HG03060 (cell line): ENCODE results near the gene SHROOM2.

Source experiments
- ATAC-seq: cut with Tn5 transposase; IDR thresholded peaks from one replicate; pipeline ENCODE4 v1.9.1; 2021; ENCODE audit warnings: low read depth, moderate number of reproducible peaks; ENCODE audit not compliant: unreplicated experiment

Gene SHROOM2

GRCh38 chrX:9927698-9928482, 141.7 kb downstream of the SHROOM2 start:
- no peak for ATAC-seq

DNA sequence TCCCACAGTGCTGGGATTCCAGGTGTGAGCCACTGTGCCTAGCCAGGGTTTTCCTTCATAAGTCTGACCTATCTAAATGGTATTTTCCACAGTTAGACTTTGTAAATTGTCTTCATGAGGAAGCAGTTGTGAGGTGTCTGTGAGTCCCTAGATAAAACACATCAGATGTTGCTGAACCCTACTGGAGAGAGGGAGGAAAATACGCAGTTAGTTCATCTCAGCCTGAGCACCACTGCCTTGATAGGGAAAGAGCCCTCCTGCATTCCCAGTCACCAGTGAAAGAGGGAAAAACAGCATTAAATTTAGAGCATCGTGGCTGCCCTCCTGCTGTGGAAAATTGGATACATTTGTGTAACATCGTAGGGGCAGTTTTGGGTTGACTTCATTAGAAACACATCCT, 149.2 kb downstream of the SHROOM2 start:
- no peak for ATAC-seq

DNA sequence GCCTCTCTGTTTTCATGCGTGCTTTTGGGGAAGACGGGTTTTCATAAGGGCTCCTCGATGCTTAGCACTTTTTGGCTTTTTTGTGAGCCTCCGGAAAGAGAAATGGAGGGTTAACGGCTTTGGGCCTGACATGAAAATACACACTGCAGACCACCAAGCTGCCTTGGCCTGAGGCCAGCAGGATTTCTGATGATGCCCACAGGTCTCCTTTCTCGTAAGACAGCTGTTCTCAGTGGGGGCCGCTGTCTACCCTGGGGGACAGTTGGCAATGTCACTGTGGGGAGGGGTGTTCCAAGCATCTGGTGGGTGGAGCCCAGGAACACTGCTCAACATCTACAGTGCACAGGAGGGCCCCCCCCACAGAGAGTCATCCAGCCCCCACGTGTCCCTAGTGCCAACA, 151.5 kb downstream of the SHROOM2 start:
- no peak for ATAC-seq

- ATAC-seq, result no peak
Observed at GRCh38 chrX:9938516-9938915, 152.3 kb downstream of the SHROOM2 start.

GRCh38 chrX:9940421-9940820, 154.2 kb downstream of the SHROOM2 start:
- no peak for ATAC-seq

DNA sequence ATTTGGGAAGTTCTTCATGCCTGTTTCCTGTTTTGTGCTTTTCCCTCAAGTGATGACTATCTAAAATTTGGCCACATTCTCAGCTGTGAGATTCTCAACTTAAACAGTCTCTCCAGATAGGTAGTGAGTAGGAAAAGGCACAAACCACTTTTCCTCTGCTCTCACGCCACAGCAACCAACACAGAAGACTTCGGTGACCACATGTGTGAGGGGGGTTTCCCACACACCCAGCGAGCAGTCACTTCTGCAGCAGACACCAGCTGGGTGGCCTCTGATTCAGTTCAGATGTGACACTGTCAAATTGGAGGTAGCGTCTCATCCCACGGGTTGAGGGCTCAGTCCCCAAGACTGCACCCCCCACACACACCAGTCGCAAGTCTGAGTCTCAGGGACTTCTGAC, 155.9 kb downstream of the SHROOM2 start:
- ATAC-seq, result peak; percentile 73

DNA sequence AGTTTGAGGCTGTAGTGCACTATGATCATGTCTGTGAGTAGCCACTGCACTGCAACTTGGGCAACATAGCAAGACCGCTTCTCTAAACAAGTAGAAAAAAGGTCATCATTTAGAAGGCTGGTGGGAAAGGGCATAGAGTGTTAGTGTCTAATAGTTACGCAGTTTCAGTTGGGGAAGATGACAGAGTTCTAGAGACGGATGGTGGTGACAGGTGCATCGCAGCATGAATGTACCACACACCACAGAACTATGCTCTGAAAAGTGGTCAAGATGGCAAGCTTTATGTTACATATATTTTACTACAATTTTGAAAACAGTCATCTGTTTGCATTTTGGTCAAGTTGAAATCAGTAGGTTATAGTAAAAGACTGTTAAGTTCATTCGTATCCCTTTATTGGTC, 157.2 kb downstream of the SHROOM2 start:
- ATAC-seq, result no peak

- no peak for ATAC-seq
Observed at GRCh38 chrX:9947131-9947794, 161.0 kb downstream of the SHROOM2 start.

DNA sequence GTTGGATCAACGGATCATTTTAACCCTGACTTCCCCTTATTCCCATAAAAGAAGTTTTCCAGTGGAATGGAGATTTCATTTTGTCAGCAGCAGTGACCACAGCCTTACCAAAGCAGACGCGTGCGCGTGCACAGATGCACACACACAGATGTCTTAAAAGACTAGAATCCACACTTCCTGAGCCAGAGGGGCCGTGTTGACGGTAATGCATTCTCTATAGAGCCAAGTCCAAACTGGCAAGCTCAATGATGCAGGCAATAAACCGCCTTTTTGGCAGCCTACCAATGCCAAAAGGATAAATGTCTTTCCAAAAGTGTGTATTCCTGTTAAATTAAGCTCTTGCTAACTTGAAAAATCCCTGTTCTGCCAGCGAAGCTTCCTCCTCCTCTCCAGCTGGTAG, 162.2 kb downstream of the SHROOM2 start:
- ATAC-seq, result no peak

- ATAC-seq, result no peak
Observed at GRCh38 chrX:9952300-9952699, 166.1 kb downstream of the SHROOM2 start.

DNA sequence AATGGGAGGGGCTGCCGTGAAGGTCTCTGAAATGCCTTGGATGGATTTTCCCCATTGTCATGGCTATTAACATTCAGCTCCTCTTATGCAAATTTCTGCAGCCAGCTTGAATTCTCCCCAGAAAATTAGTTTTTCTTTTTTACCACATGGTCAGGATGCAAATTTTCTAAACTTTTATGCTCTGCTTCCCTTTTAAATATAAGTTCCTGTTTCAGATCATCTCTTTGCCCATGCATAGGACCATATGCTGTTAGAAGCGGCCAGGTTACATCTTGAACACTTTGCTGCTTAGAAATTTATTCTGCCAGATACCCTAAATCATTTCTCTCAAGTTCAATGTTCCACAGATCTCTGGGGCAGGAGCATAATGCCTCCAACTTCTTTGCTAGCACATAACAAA, 167.2 kb downstream of the SHROOM2 start:
- ATAC-seq, result no peak

DNA sequence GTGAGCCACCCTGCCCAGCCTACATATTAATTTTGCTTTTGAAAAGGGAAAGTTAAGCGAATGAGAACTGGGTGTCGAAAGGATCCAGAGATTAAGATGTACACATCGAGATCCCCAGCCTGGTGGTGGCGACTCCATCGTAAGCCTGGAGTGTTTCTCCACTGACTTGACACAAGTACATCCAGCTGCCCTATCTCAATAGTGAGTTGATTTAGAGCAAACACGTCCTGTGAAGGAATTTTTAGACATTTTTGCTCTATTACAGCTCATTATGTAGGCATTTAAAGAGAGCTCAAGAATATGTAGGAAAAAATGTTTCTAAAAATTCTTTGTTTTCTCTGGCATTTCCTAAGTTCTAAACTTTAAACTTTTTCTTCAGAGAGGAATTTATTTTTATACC, 169.3 kb downstream of the SHROOM2 start:
- no peak for ATAC-seq

DNA sequence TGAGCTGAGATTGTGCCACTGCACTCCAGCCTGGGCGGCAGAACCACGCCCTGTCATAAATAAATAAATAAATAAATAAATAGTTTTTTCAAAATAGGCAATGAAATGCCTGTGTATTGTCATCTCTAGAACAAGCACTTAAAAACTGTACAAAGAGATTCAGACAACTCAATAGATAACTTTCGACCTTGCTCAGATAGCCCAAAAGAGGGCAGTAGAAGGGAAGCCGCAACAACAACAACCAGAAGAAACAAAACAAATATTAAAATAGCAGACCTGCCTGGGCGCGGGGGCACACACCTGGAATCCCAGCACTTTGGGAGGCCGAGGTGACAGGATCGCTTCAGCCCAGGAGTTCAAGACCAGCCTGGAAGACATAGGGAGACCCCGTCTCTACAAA, 171.5 kb downstream of the SHROOM2 start:
- ATAC-seq, result no peak

DNA sequence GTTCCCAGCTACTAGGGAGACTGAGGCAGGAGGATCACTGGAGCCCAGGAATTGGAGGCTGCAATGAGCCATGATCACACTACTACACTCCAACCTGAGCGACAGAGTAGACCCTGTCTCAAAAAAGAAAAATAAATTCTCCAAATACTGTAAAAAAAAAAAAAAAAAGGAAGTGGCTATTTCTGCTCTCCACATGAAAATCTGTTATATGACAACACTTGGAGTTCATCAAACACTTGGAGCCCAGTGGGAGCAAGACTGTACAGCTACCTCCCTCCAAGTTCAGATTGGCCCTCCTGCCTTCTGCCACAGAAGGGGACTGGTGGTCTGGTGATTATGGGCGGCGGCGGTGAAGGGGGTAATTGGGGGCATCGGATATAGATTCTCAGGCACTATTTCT, 172.0 kb downstream of the SHROOM2 start:
- ATAC-seq, result no peak

DNA sequence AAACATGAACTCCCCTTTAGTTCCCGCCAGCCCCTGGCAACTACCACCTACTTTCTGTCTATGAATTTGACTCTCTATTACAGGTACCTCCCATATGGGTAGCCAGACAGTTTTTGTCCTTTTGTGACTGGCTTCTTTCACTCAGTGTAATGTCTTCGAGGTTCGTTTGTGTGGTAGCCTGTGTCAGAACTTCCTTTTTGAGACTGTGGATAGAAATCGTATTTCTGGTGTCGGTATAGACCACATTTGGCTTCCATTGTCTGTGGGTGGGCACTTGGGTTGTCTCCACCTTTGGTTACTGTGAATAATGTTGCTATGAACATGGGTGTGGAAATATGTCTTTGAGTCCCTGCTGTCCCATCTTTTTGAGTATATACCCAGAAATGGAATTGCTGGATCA, 175.5 kb downstream of the SHROOM2 start:
- ATAC-seq, result no peak

- no peak for ATAC-seq
Observed at GRCh38 chrX:9966775-9967408, 180.7 kb downstream of the SHROOM2 start, which contains the start of gene CLDN34. TSS of gene CLDN34 (plus strand) at chrX:9967358. CDS start at chrX:9967358, 0 bp downstream.

DNA sequence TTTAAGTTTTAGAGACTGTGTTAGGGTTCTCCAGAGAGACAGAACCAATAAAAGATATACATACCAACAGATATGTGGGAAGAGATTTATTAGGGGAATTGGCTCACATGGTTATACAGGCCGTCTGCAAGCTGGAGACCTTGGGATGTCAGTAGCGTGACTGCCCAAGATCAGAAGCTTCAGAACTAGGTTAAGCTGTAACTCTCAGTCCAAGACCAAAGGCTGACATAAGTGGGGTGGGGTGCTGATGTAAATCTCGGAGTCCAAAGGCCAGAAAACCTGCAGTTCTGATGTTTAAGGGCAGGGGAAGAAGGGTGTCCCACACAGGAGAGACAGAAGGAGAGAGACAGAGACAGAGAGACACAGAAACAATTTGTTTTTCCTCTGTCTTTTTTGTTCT, 191.4 kb downstream of the SHROOM2 start:
- no peak for ATAC-seq

- ATAC-seq, result no peak
Observed at GRCh38 chrX:9980401-9980800, 194.2 kb downstream of the SHROOM2 start.

DNA sequence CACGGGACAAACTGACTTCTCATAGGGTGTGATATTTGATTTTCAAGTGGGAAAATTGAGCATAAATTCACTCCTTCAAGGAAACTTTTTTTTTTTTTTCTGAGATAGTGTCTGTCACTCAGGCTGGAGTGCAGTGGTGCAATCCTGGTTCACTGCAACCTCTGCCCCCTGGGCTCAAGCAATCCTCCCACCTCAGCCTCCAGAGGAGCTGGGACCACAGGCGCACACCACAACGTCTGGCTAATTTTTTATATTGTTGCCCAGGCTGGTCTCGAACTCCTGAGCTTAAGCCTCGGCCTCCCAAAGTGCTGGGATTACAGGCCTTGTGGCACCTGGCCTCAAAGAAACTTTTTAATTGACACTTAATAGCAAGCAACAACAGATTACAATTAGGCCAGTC, 194.7 kb downstream of the SHROOM2 start:
- no peak for ATAC-seq

DNA sequence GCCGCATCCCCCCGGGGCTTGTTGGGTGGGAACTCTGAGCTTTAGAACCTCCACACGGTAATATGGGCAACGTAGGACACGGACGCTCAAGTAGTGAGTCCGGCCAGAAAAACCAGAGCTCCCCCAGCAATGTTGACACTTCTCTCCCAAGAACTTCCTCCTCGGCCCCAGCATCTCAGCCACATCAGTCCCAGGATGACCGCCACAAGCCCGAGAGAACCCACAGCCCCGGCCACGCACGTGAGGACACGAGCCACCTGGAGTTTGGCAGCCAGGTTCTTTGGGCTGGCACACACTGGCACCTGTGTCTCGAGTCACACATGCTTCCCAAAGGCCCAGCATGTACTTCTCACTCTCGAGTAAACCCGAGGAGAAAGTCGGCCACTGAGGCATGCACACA, 197.2 kb downstream of the SHROOM2 start:
- no peak for ATAC-seq

GRCh38 chrX:9983846-9984245, 197.6 kb downstream of the SHROOM2 start:
- no peak for ATAC-seq

GRCh38 chrX:9988762-9989161, 202.5 kb downstream of the SHROOM2 start:
- ATAC-seq, result no peak
